Measurements from ENCODE around the gene PHC1.

Gene PHC1

DNA sequence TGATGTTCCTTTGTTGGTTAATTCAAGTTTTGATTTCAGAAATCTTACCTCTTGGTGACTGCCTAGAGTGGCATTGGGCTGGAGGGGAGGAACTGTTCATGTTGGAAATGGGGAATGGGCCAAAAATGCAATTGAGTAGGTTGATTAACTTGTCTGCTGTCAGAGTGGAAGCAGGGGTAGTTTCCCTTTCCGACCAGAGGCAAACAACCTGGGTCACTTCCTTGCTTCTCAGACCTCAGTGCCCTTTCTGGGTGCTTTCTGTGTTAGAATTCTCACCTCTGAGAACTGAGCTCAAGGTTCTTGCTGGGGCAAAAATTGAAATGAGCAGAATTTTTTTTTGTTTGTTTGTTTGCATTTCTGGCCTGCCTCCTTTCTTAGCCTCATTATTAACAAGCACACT is 37.4 kb downstream of the PHC1 start:
- H3K4me3 ChIP-seq (ENCODE audit: severe bottlenecking), result no peak overlapping the region
- no peak overlapping the region for H3K27ac ChIP-seq (ENCODE audit: poor library complexity, severe bottlenecking)
- no peak for DNase-seq (ENCODE audit: low spot score)
- no peaks in the 10 kb centered on the region for H3K27me3 ChIP-seq (ENCODE audit: insufficient read depth, poor library complexity, severe bottlenecking)
- no peaks in the 10 kb centered on the region for H3K36me3 ChIP-seq (ENCODE audit: low read depth)
- no peak for ATAC-seq (ENCODE audit: low read depth)
- peaks cover 3% of the 10 kb centered on the region for H3K4me1 ChIP-seq (ENCODE audit: insufficient read depth, poor library complexity, severe bottlenecking)
- no peaks in the 10 kb centered on the region for H3K9me3 ChIP-seq (ENCODE audit: severe bottlenecking)
- TF ChIP-seq, protein P1, sequence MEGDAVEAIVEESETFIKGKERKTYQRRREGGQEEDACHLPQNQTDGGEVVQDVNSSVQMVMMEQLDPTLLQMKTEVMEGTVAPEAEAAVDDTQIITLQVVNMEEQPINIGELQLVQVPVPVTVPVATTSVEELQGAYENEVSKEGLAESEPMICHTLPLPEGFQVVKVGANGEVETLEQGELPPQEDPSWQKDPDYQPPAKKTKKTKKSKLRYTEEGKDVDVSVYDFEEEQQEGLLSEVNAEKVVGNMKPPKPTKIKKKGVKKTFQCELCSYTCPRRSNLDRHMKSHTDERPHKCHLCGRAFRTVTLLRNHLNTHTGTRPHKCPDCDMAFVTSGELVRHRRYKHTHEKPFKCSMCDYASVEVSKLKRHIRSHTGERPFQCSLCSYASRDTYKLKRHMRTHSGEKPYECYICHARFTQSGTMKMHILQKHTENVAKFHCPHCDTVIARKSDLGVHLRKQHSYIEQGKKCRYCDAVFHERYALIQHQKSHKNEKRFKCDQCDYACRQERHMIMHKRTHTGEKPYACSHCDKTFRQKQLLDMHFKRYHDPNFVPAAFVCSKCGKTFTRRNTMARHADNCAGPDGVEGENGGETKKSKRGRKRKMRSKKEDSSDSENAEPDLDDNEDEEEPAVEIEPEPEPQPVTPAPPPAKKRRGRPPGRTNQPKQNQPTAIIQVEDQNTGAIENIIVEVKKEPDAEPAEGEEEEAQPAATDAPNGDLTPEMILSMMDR (IDR thresholded peaks at IDR 0.05; ENCODE audit: poor library complexity, severe bottlenecking), result no peak

DNA sequence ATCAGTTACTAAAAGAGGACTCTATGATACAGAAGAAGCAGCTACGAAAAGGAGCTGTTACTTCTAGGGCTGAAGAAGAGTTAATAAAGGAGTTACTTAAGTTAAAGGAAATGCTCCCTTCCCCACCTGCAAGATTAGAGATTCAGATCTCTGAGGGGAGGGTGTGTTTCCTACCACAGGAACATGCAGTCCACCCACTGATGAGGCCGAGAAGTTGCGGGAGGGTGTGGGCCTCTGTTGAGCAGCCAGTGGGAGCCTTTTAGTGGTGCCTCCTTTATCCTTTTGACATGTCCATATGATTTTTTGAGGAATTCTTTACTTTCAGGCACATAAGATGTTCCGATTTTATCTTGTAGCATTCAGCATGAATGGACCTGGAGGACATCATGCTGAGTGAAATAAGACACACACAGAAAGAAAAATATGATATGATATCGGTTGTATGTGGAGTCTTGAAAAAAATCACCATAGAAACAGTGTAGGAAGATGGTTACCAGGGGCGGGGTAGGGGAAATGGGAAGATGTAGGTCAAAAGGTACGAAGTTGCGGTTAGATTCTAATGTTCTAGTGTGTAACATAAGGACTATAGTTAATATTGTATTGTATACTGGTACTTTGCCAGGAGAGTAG is 39.6 kb downstream of the PHC1 start:
- no peaks in the 10 kb centered on the region for H3K4me1 ChIP-seq (ENCODE audit: insufficient read depth, poor library complexity, severe bottlenecking)
- TF ChIP-seq, protein P1 (IDR thresholded peaks at IDR 0.05; ENCODE audit: poor library complexity, severe bottlenecking), result no peak

DNA sequence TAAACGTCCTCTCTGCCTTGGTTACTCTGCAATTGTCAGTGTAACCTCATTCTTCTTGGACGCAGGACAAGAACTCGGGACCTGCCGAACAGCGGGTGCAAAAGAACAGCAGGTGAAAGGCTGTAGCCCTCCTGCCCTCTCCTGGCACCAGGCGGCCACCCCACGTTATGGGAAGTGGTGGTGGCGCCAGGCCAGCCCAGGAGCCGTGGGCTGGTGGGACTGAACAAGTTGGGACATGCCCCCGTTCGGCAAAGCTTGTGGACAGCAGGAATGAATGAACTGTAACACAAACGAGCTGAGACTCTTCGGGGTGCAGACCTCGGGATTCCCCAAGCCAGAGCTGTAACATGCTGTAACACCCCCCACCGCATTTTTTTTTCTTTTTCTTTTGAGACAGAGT is 41.8 kb downstream of the PHC1 start:
- DNase-seq (ENCODE audit: low spot score) (no peak), ATAC-seq (ENCODE audit: low read depth) (no peak)
- H3K27me3 ChIP-seq (ENCODE audit: insufficient read depth, poor library complexity, severe bottlenecking), result no peaks in the 10 kb centered on the region
- H3K27ac ChIP-seq (ENCODE audit: poor library complexity, severe bottlenecking), result no peak overlapping the region
- TF ChIP-seq, protein P1 (IDR thresholded peaks at IDR 0.05; ENCODE audit: poor library complexity, severe bottlenecking), result no peak
- H3K4me1 ChIP-seq (ENCODE audit: insufficient read depth, poor library complexity, severe bottlenecking), result no peaks in the 10 kb centered on the region
- H3K4me3 ChIP-seq (ENCODE audit: severe bottlenecking), result no peak overlapping the region
- no peaks in the 10 kb centered on the region for H3K9me3 ChIP-seq (ENCODE audit: severe bottlenecking)
- H3K36me3 ChIP-seq (ENCODE audit: low read depth), result no peaks in the 10 kb centered on the region

More for the DNA sequence above, 39.6 kb downstream of the PHC1 start:
- Histone ChIP-seq H3K36me3 (ENCODE audit: low read depth) (no peaks in the 10 kb centered on the region), H3K4me3 (ENCODE audit: severe bottlenecking) (no peak overlapping the region), H3K27me3 (ENCODE audit: insufficient read depth, poor library complexity, severe bottlenecking) (no peaks in the 10 kb centered on the region), H3K27ac (ENCODE audit: poor library complexity, severe bottlenecking) (no peak overlapping the region), H3K9me3 (ENCODE audit: severe bottlenecking) (no peaks in the 10 kb centered on the region)
- DNase-seq (ENCODE audit: low spot score), result no peak
- ATAC-seq (ENCODE audit: low read depth), result no peak

DNA sequence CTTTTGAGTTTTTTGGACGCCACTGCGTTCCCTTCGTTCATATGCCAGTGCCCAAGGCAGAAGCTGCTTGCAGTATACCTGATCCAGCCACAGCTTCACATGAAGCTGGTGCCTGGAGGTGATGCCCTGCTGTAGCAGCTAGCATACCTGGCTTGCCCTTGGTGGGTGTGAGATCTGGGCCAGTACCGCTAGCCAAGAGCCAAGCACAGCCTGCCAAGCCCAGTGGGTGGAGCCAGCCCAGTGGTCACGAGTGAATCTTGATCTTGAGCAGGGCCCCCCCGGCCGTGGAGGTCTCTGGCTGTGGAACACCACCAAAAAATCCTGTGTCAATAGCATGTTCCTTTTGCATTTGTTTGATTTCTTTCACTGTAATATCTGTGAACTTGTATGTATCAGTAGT is 42.5 kb downstream of the PHC1 start:
- no peak overlapping the region for H3K27ac ChIP-seq (ENCODE audit: poor library complexity, severe bottlenecking)
- no peaks in the 10 kb centered on the region for H3K27me3 ChIP-seq (ENCODE audit: insufficient read depth, poor library complexity, severe bottlenecking)
- no peaks in the 10 kb centered on the region for H3K36me3 ChIP-seq (ENCODE audit: low read depth)
- H3K9me3 ChIP-seq (ENCODE audit: severe bottlenecking), result no peaks in the 10 kb centered on the region
- DNase-seq (ENCODE audit: low spot score) (no peak), ATAC-seq (ENCODE audit: low read depth) (no peak)
- no peaks in the 10 kb centered on the region for H3K4me1 ChIP-seq (ENCODE audit: insufficient read depth, poor library complexity, severe bottlenecking)
- TF ChIP-seq, protein P1 (IDR thresholded peaks at IDR 0.05; ENCODE audit: poor library complexity, severe bottlenecking), result no peak
- no peak overlapping the region for H3K4me3 ChIP-seq (ENCODE audit: severe bottlenecking)

DNA sequence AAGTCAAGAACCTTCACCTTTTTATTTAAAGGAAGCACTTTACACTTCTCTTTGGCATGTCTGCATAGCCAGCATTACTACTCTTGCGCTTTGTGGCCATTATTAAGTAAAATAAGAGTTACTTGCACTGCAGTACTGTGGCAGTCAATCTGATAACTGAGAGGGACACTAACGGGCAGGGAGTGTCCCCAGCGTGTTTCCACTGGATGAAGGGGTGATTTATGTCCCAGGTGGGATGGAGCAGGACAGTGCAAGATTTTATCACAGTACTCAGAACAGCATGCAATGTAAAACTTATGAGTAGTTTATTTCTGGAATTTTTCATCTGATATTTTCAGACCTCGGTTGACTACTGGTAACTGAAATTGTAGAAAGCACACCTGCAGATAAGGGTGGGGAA is 43.3 kb downstream of the PHC1 start:
- Histone ChIP-seq H3K36me3 (ENCODE audit: low read depth) (no peaks in the 10 kb centered on the region), H3K4me3 (ENCODE audit: severe bottlenecking) (no peak overlapping the region), H3K4me1 (ENCODE audit: insufficient read depth, poor library complexity, severe bottlenecking) (no peaks in the 10 kb centered on the region), H3K27me3 (ENCODE audit: insufficient read depth, poor library complexity, severe bottlenecking) (no peaks in the 10 kb centered on the region), H3K27ac (ENCODE audit: poor library complexity, severe bottlenecking) (no peak overlapping the region), H3K9me3 (ENCODE audit: severe bottlenecking) (no peaks in the 10 kb centered on the region)
- TF ChIP-seq, protein P1 (IDR thresholded peaks at IDR 0.05; ENCODE audit: poor library complexity, severe bottlenecking), result no peak
- ATAC-seq (ENCODE audit: low read depth) (no peak), DNase-seq (ENCODE audit: low spot score) (no peak)
